GM06990 (cell line): ENCODE results near the gene FEN1.

Experiments
- DNase-seq: peaks from one replicate; pipeline ENCODE4 v3.0.0-alpha.2; 2011; ENCODE audit not compliant: insufficient read length; ENCODE audit errors: extremely low read depth
- H3K27me3 ChIP-seq: replicated peaks from 2 replicates; pipeline ENCODE4 v1.6.0; 2011; ENCODE audit warnings: low read length; ENCODE audit not compliant: control insufficient read depth, insufficient read depth
- H3K36me3 ChIP-seq: 2 replicates; pipeline ENCODE4 v1.5.1; 2011; ENCODE audit warnings: low read length; ENCODE audit not compliant: control insufficient read depth, insufficient read depth
- H3K4me3 ChIP-seq: replicated peaks from 2 replicates; pipeline ENCODE4 v1.5.1; 2011; ENCODE audit warnings: low read depth, mild to moderate bottlenecking, control low read depth, low read length
- CTCF ChIP-seq: IDR thresholded peaks from 2 replicates; pipeline ENCODE4 v1.5.1; 2011; ENCODE audit warnings: low read length, control low read depth, mild to moderate bottlenecking, inconsistent platforms; ENCODE audit not compliant: insufficient read depth, poor library complexity, severe bottlenecking

Gene FEN1

DNA sequence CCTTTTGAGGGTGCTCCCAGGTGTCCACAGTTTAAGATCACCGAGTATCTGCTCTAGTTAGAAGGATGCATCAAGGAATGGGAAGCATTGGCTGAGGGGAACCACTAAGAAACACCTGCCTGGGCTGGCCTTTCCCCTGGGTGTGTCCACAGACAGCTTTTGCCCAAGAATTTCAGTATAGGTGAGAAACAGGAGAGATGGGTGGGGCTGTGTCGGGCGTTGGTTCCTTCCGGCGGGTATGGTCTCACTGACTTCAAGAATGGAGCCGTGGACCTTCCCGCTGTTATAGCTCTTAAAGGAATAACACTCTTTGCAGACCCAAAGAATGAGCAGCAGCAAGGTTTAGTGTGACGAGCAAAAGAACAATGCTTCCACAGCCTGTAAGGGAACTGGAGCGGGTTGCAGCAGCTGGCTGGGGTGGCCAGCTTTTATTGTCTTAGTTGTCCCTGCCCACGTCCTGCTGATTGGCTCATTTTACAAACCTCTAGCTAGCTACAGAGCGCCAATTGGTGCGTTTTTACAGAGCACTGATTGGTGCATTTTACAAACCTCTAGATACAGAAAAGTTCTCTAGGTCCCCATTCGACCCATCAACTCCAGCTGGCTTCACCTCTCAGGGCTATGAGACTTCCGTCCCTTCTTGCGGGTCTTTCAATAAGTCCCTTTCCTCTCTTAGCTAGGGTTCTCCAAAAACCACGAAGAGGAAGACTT, 21.7 kb downstream of the FEN1 start:
- Histone ChIP-seq H3K4me3 (peak overlapping the region; percentile 75), H3K36me3 (peaks cover 12% of the 10 kb centered on the region), H3K27me3 (no peaks in the 10 kb centered on the region)
- no peak for DNase-seq
- no peak for TF ChIP-seq CTCF

GRCh38 chr11:61814958-61815789, 22.5 kb downstream of the FEN1 start:
- Histone ChIP-seq H3K27me3 (no peaks in the 10 kb centered on the region), H3K36me3 (peaks cover 12% of the 10 kb centered on the region), H3K4me3 (peak overlapping the region; percentile 75)
- no peak for TF ChIP-seq CTCF
- peak; percentile 93 for DNase-seq

- peak; percentile 19 for TF ChIP-seq CTCF
- peak overlapping the region; percentile 75 for H3K4me3 ChIP-seq
- no peaks in the 10 kb centered on the region for H3K27me3 ChIP-seq
- DNase-seq: peak; percentile 78
- H3K36me3 ChIP-seq: peaks cover 7% of the 10 kb centered on the region
Observed at GRCh38 chr11:61815790-61816735, 23.4 kb downstream of the FEN1 start.

- peak; percentile 93 for DNase-seq
- Histone ChIP-seq H3K36me3 (peaks cover 7% of the 10 kb centered on the region), H3K4me3 (peak within 1 kb of the TSS; percentile 75), H3K27me3 (no peaks in the 10 kb centered on the region)
- peak; percentile 79 for TF ChIP-seq CTCF
Observed at GRCh38 chr11:61816736-61817455, 24.2 kb downstream of the FEN1 start, which contains the start of gene FADS1. FADS1 (minus strand) TSS chr11:61817003; CDS start chr11:61816929, 74 bp downstream.
